H1 (cell line): Measurements from ENCODE around the gene ANKRD12. TPM values are rescaled to one million over a fixed set of nuclear protein-coding genes. Genes with fewer than 3 reads are reported as not detected.

ENCODE experiments used
- CTCF ChIA-PET: fragments of 300-600 bp; sonication (Branson Sonifier 250); formaldehyde crosslinking; loops from one replicate; lab custom pipeline; 2021; ENCODE audit not compliant: partially characterized antibody; lab: Charles Lee
- POLR2A ChIA-PET: fragments of 300-600 bp; sonication (Branson Sonifier 250); formaldehyde crosslinking; loops from one replicate; lab custom pipeline; 2021; ENCODE audit warnings: inconsistent platforms; ENCODE audit not compliant: partially characterized antibody; lab: Charles Lee
- DNase-seq, 2 experiments: peaks; one replicate each; pipeline versions ENCODE4 v3.0.0 to v3.0.0-alpha.2; 2010 to 2022; ENCODE audit warnings: low spot score in 2 of 2, low read depth in 1 of 2, mixed read lengths in 1 of 2
- FAIRE-seq: peaks from 2 replicates; lab custom pipeline; 2011; peaks lifted over from hg19 to GRCh38; lab: Jason Lieb, UNC
- H2AFZ ChIP-seq: 2 replicates; pipeline ENCODE4 v1.8.1; 2012; ENCODE audit warnings: low read length, inconsistent platforms
- H2AK5ac ChIP-seq: 2 replicates; pipeline ENCODE4 v1.6.1; 2013; ENCODE audit warnings: low read depth, low read length
- H2BK120ac ChIP-seq: replicated peaks from 2 replicates; pipeline ENCODE3; 2013; ENCODE audit warnings: low read depth, low read length, inconsistent platforms
- H2BK12ac ChIP-seq: 2 replicates; pipeline ENCODE4 v1.6.1; 2013; ENCODE audit warnings: low read depth, low read length
- H2BK15ac ChIP-seq: 2 replicates; pipeline ENCODE4 v1.6.1; 2013; ENCODE audit warnings: low read length
- H2BK20ac ChIP-seq: 2 replicates; pipeline ENCODE4 v1.6.1; 2013; ENCODE audit warnings: low read length
- H2BK5ac ChIP-seq: 2 replicates; pipeline ENCODE4 v1.6.1; 2013; ENCODE audit warnings: low read depth, low read length
- H3K14ac ChIP-seq: 2 replicates; pipeline ENCODE4 v1.6.1; 2013; ENCODE audit warnings: inconsistent platforms; ENCODE audit not compliant: insufficient read length
- H3K18ac ChIP-seq: 2 replicates; pipeline ENCODE4 v1.6.1; 2013; ENCODE audit warnings: low read length; ENCODE audit errors: extremely low read depth
- H3K23ac ChIP-seq: 2 replicates; pipeline ENCODE4 v1.6.1; 2013; ENCODE audit warnings: inconsistent platforms; ENCODE audit not compliant: insufficient read length
- H3K23me2 ChIP-seq: 2 replicates; pipeline ENCODE4 v1.6.1; 2013; ENCODE audit warnings: low read depth, low read length
- H3K27ac ChIP-seq: 2 replicates; pipeline ENCODE4 v1.6.1; 2011; ENCODE audit warnings: low read depth, low read length, inconsistent platforms
- H3K27me3 ChIP-seq, 4 experiments: replicated peaks in 1 of 4; 1 replicate in 1 of 4; 2 replicates in 3 of 4; pipeline versions ENCODE4 v1.6.1 to v1.8.1; 2011 to 2013; ENCODE audit warnings: low read length in 3 of 4, mild to moderate bottlenecking in 3 of 4, inconsistent platforms in 2 of 4, mixed read lengths in 2 of 4, moderate library complexity in 1 of 4; ENCODE audit not compliant: control insufficient read depth in 3 of 4, insufficient read depth in 3 of 4; ENCODE audit errors: extremely low read depth in 1 of 4
- H3K36me3 ChIP-seq, 4 experiments: 2 replicates each; pipeline versions ENCODE4 v1.6.1 to v1.8.1; 2011 to 2013; ENCODE audit warnings: mild to moderate bottlenecking in 4 of 4, low read length in 3 of 4, moderate library complexity in 2 of 4, control low read depth in 1 of 4, inconsistent platforms in 1 of 4; ENCODE audit not compliant: insufficient read depth in 4 of 4, control insufficient read depth in 2 of 4
- H3K4ac ChIP-seq: replicated peaks from 2 replicates; pipeline ENCODE3; 2013; ENCODE audit warnings: low read length, low read depth, mixed read lengths, inconsistent platforms; ENCODE audit not compliant: insufficient read length
- H3K4me1 ChIP-seq, 4 experiments: replicated peaks in 1 of 4; 1 replicate in 1 of 4; 2 replicates in 3 of 4; pipeline versions ENCODE4 v1.6.1 to v1.8.1; 2011 to 2013; ENCODE audit warnings: low read length in 3 of 4, inconsistent platforms in 2 of 4, mixed read lengths in 1 of 4; ENCODE audit not compliant: insufficient read depth in 4 of 4, control insufficient read depth in 3 of 4
- H3K4me2 ChIP-seq, 2 experiments: 2 replicates each; pipeline versions ENCODE4 v1.6.1 to v1.8.1; 2011 to 2013; ENCODE audit warnings: low read depth in 2 of 2, low read length in 2 of 2, control low read depth in 1 of 2, inconsistent platforms in 1 of 2, mild to moderate bottlenecking in 1 of 2; ENCODE audit not compliant: insufficient read depth in 1 of 2
- H3K4me3 ChIP-seq, 4 experiments: fragments of 200-600, 300-600 bp in 1 of 4; sonication (generic), shearing (Covaris generic), sonication (Bioruptor Twin) in 1 of 4; 2 replicates each; pipeline versions ENCODE4 v1.5.1 to v1.8.1; 2011 to 2016; ENCODE audit warnings: low read length in 4 of 4, low read depth in 3 of 4, control low read depth in 2 of 4, inconsistent platforms in 2 of 4, mild to moderate bottlenecking in 2 of 4, mixed read lengths in 1 of 4, moderate library complexity in 1 of 4; ENCODE audit not compliant: insufficient read depth in 2 of 4; ENCODE audit errors: extremely low read depth in 1 of 4
- H3K56ac ChIP-seq: replicated peaks from 2 replicates; pipeline ENCODE3; 2013; ENCODE audit warnings: low read depth, mild to moderate bottlenecking, mixed read lengths, low read length, inconsistent platforms; ENCODE audit not compliant: insufficient read length
- H3K79me1 ChIP-seq: 2 replicates; pipeline ENCODE4 v1.6.1; 2013; ENCODE audit warnings: low read depth, low read length, control low read depth
- H3K79me2 ChIP-seq, 2 experiments: 2 replicates each; pipeline versions ENCODE4 v1.6.1 to v1.8.1; 2012 to 2013; ENCODE audit warnings: low read length in 2 of 2, mild to moderate bottlenecking in 2 of 2, inconsistent platforms in 1 of 2; ENCODE audit not compliant: insufficient read depth in 2 of 2, control insufficient read depth in 1 of 2
- H3K9ac ChIP-seq, 4 experiments: replicated peaks in 1 of 4; 1 replicate in 1 of 4; 2 replicates in 3 of 4; pipeline versions ENCODE4 v1.6.1 to v1.8.1; 2011 to 2013; ENCODE audit warnings: low read depth in 3 of 4, low read length in 3 of 4, control low read depth in 2 of 4, mild to moderate bottlenecking in 2 of 4, moderate library complexity in 2 of 4, inconsistent platforms in 1 of 4; ENCODE audit errors: extremely low read depth in 1 of 4
- H3K9me3 ChIP-seq, 2 experiments: 2 replicates each; pipeline versions ENCODE4 v1.6.1 to v1.8.1; 2012 to 2013; ENCODE audit warnings: mild to moderate bottlenecking in 2 of 2, moderate library complexity in 2 of 2, control low read depth in 1 of 2, inconsistent platforms in 1 of 2, low read depth in 1 of 2, low read length in 1 of 2, mixed read lengths in 1 of 2; ENCODE audit not compliant: insufficient read depth in 2 of 2
- H4K20me1 ChIP-seq, 2 experiments: replicated peaks in 1 of 2; 2 replicates each; pipeline versions ENCODE3 to v1.8.1; 2011 to 2013; ENCODE audit warnings: inconsistent platforms in 2 of 2, low read length in 2 of 2, mild to moderate bottlenecking in 1 of 2; ENCODE audit not compliant: insufficient read depth in 2 of 2, control insufficient read depth in 1 of 2
- H4K5ac ChIP-seq: 2 replicates; pipeline ENCODE4 v1.6.1; 2013; ENCODE audit warnings: low read length, low read depth, mixed read lengths, inconsistent platforms; ENCODE audit not compliant: insufficient read length
- H4K8ac ChIP-seq: 2 replicates; pipeline ENCODE4 v1.8.0; 2013; ENCODE audit warnings: mild to moderate bottlenecking, moderate library complexity, low read length, inconsistent platforms; ENCODE audit not compliant: insufficient read depth; ENCODE audit errors: extremely low read depth
- H4K91ac ChIP-seq: replicated peaks from 2 replicates; pipeline ENCODE3; 2013; ENCODE audit warnings: low read length, mixed read lengths, inconsistent platforms; ENCODE audit not compliant: insufficient read length
- CREB1 ChIP-seq: IDR thresholded peaks from 2 replicates; pipeline ENCODE4 v1.6.1; 2012; ENCODE audit warnings: inconsistent platforms
- CTCF ChIP-seq, 3 experiments: IDR thresholded peaks; 1 replicate in 2 of 3; 2 replicates in 1 of 3; pipeline versions ENCODE4 v1.5.1 to v1.6.1; 2011; ENCODE audit warnings: low read length in 3 of 3, mild to moderate bottlenecking in 3 of 3, inconsistent platforms in 2 of 3, low read depth in 1 of 3, moderate library complexity in 1 of 3; ENCODE audit not compliant: insufficient read depth in 1 of 3; ENCODE audit errors: control extremely low read depth in 1 of 3
- GTF2F1 ChIP-seq: IDR thresholded peaks from 2 replicates; pipeline ENCODE4 v1.6.1; 2012; ENCODE audit warnings: low read depth, low read length, improper control_type of control experiment, borderline replicate concordance
- HDAC6 ChIP-seq: IDR thresholded peaks from one replicate; pipeline ENCODE4 v1.7.1; 2012; ENCODE audit warnings: low read depth, mild to moderate bottlenecking, inconsistent platforms, low read length, moderate library complexity
- MAX ChIP-seq: IDR thresholded peaks from 2 replicates; pipeline ENCODE4 v1.6.1; 2012; ENCODE audit warnings: inconsistent platforms
- NRF1 ChIP-seq: IDR thresholded peaks from 2 replicates; pipeline ENCODE4 v1.6.1; 2011; ENCODE audit warnings: mild to moderate bottlenecking, low read depth, low read length, improper control_type of control experiment
- PHF8 ChIP-seq: fragments of 200-600 bp; sonication (generic); conservative IDR thresholded peaks from 2 replicates; pipeline ENCODE4 v1.7.1; 2012; ENCODE audit warnings: low read depth, mild to moderate bottlenecking, inconsistent platforms, low read length, moderate library complexity
- POLR2A ChIP-seq, 2 experiments: IDR thresholded peaks; 1 replicate in 1 of 2; 2 replicates in 1 of 2; pipeline ENCODE4 v1.6.1; 2011; ENCODE audit warnings: low read depth in 2 of 2, low read length in 2 of 2, mild to moderate bottlenecking in 2 of 2; ENCODE audit errors: control extremely low read depth in 1 of 2
- POU5F1 ChIP-seq: IDR thresholded peaks from 2 replicates; pipeline ENCODE4 v1.6.1; 2011; ENCODE audit warnings: low read depth, mild to moderate bottlenecking, low read length, moderate library complexity
- RBBP5 ChIP-seq: IDR thresholded peaks from 2 replicates; pipeline ENCODE4 v1.7.1; 2012; ENCODE audit warnings: low read depth, mild to moderate bottlenecking, inconsistent platforms, low read length, moderate library complexity, borderline replicate concordance
- SIN3A ChIP-seq, 2 experiments: IDR thresholded peaks in 1 of 2; conservative IDR thresholded peaks in 1 of 2; 2 replicates each; pipeline ENCODE4 v1.6.1; 2011 to 2012; ENCODE audit warnings: low read length in 2 of 2, improper control_type of control experiment in 1 of 2, low read depth in 1 of 2, mild to moderate bottlenecking in 1 of 2
- TCF12 ChIP-seq: IDR thresholded peaks from 2 replicates; pipeline ENCODE4 v1.6.1; 2011; ENCODE audit warnings: low read depth, mild to moderate bottlenecking, low read length
- TEAD4 ChIP-seq: IDR thresholded peaks from 2 replicates; pipeline ENCODE4 v1.6.1; 2012; ENCODE audit warnings: low read depth, low read length, inconsistent platforms, mixed read lengths
- WGBS, 2 experiments: shearing (Covaris generic) in 1 of 2; methylation state at CpG; one replicate each; pipeline versions ENCODE4 v1.1.6 to v1.1.7; 2013 to 2015; ENCODE audit warnings: low lambda C conversion rate in 2 of 2, mixed read lengths in 2 of 2, inconsistent platforms in 1 of 2, low coverage in 1 of 2, missing lambda C conversion rate in 1 of 2; ENCODE audit not compliant: insufficient replicate concordance in 2 of 2, insufficient coverage in 1 of 2, insufficient read length in 1 of 2; ENCODE audit errors: extremely low coverage in 1 of 2, missing lambda C conversion rate in 1 of 2; 5-methylcytosine and 5-hydroxymethylcytosine counted together
- polyA plus RNA-seq, 7 experiments: library from polyadenylated mRNA; depleted of rRNA in 3 of 7; stranded (reverse) in 5 of 7; unstranded in 2 of 7; fragments of >200 nt in 5 of 7; fragments of 200-250 nt in 2 of 7; gene quantifications; 1 replicate in 5 of 7; 2 replicates in 1 of 7; 4 replicates in 1 of 7; pipeline versions ENCODE4 v1.2.1 to v1.2.3, GENCODE V29; 2011 to 2013; ENCODE audit warnings: missing spikeins in 2 of 7, mixed read lengths in 2 of 7
- total RNA-seq: library from RNA; stranded (reverse); fragmentation: NEBNext Ultra II Directional; extraction: Animal tissue kit (Norgen Biotek cat#: 25700); gene quantifications from 2 replicates; pipeline ENCODE4 v1.2.1, GENCODE V29; 2021

Gene ANKRD12
- total and polyA plus RNA-seq, 2 of the 8 experiments (the other 6 are each of a cell fraction or from before 2014, with no cell fraction given) = 2.6 to 37.9 TPM

- Histone ChIP-seq H3K18ac (no peak overlapping the region), H4K8ac (no peak overlapping the region), H3K14ac (no peak overlapping the region), H2BK5ac (no peak overlapping the region), H2BK20ac (no peak overlapping the region), H3K79me1 (no peaks in the 10 kb centered on the region), H4K91ac (no peak overlapping the region), H3K36me3 (no peaks in the 10 kb centered on the region), H2AFZ (no peak overlapping the region), H2BK120ac (no peak overlapping the region), H4K5ac (no peak overlapping the region), H3K23ac (no peak overlapping the region), H2AK5ac (no peak overlapping the region), H3K27ac (no peak overlapping the region), H3K79me2 (no peaks in the 10 kb centered on the region), H3K27me3 (no peaks in the 10 kb centered on the region), H3K9ac (no peak overlapping the region), H3K4me3 (no peak overlapping the region), H3K56ac (no peak overlapping the region), H3K9me3 (no peaks in the 10 kb centered on the region), H3K23me2 (no peaks in the 10 kb centered on the region), H3K4me1 (no peaks in the 10 kb centered on the region), H3K4me2 (no peak overlapping the region), H2BK12ac (no peak overlapping the region), H3K4ac (no peak overlapping the region), H4K20me1 (no peaks in the 10 kb centered on the region), H2BK15ac (no peak overlapping the region)
- 84% methylated on average over 1 of the region's 1 CpG; no CpG with 5 or more reads in 1 of the 2 experiments for WGBS, 2 experiments
- DNase-seq (no peak), FAIRE-seq (no peak)
- ChIA-PET CTCF (interaction anchor here (2.1 kb wide), 1 partner anchor 11 kb away, joined by 5 read pairs; no protein-coding TSS in a partner anchor), POLR2A (no interaction called here)
- TF ChIP-seq POU5F1 (no peak), RBBP5 (no peak), POLR2A (IDR thresholded peaks at IDR 0.05; ENCODE audit: control extremely low read depth in 1 of 2, low read depth in 2 of 2, low read length in 2 of 2) (no peak), TCF12 (no peak), CTCF (IDR thresholded peaks at IDR 0.05; ENCODE audit: control extremely low read depth in 1 of 3, insufficient read depth in 1 of 3, low read depth in 1 of 3, low read length in 3 of 3) (no peak), PHF8 (no peak), CREB1 (no peak), NRF1 (no peak), GTF2F1 (no peak), HDAC6 (no peak), SIN3A (conservative IDR thresholded peaks at IDR 0.05 in 1 of 2, IDR thresholded peaks at IDR 0.05 in 1 of 2; ENCODE audit: low read depth in 1 of 2, low read length in 2 of 2) (no peak), MAX (no peak), TEAD4 (no peak)
Observed at GRCh38 chr18:9319333-9319732, 182.8 kb downstream of the ANKRD12 start.
